B cell (primary cell): ENCODE results near the gene PLEKHN1. TPM values are rescaled to one million over a fixed set of nuclear protein-coding genes. Genes with fewer than 3 reads are reported as not detected.
A peak's percentile ranks its signal among the peaks of the same experiment; 100 is the strongest.
"Not testable (repeated sequence)": the region's sequence is repeated elsewhere in the genome, so short reads cannot be mapped to it uniquely, and the experiment has no call there.

Experiments
- ATAC-seq: fragments of 200-7000 bp; cut with Tn5 transposase; one replicate; pipeline ENCODE4 v1.10.0; 2021; ENCODE audit warnings: low read depth, mild to moderate bottlenecking, moderate number of reproducible peaks, moderate library complexity
- CTCF ChIA-PET: fragments of 350-600 bp; sonication (Branson Sonifier 250); formaldehyde crosslinking; loops from one replicate; lab custom pipeline; 2021; ENCODE audit warnings: antibody characterized with exemption, inconsistent platforms; lab: Charles Lee
- POLR2A ChIA-PET: fragments of 350-600 bp; sonication (Branson Sonifier 250); formaldehyde crosslinking; loops from one replicate; lab custom pipeline; 2021; ENCODE audit warnings: antibody characterized with exemption; lab: Charles Lee
- DNase-seq: peaks from one replicate; pipeline ENCODE4 v3.0.0; 2013
- H2AFZ ChIP-seq: 2 replicates; pipeline ENCODE4 v1.6.1; 2012; ENCODE audit warnings: mild to moderate bottlenecking, low read depth, low read length; ENCODE audit not compliant: insufficient read depth, poor library complexity, severe bottlenecking
- H3K27ac ChIP-seq, 2 donors: 1 replicate in 1 of 2; 2 replicates in 1 of 2; pipeline ENCODE4 v1.5.1; 2012 to 2013; ENCODE audit warnings: low read length in 2 of 2, mild to moderate bottlenecking in 2 of 2, moderate library complexity in 1 of 2
- H3K27me3 ChIP-seq, 4 experiments: fragments of 200-600 bp in 1 of 4; sonication (generic) in 1 of 4; replicated peaks in 1 of 4; 1 replicate in 2 of 4; 2 replicates in 2 of 4; pipeline versions ENCODE4 v1.6.1 to v1.7.0; 2013 to 2016; ENCODE audit warnings: low read length in 3 of 4, mild to moderate bottlenecking in 2 of 4, mixed read lengths in 1 of 4, moderate library complexity in 1 of 4; ENCODE audit not compliant: insufficient read depth in 4 of 4, control insufficient read depth in 3 of 4; ENCODE audit errors: control extremely low read depth in 1 of 4
- H3K36me3 ChIP-seq, 2 experiments: replicated peaks in 1 of 2; 1 replicate in 1 of 2; 2 replicates in 1 of 2; pipeline versions ENCODE4 v1.6.1 to v1.7.1; 2013; ENCODE audit warnings: low read length in 1 of 2; ENCODE audit not compliant: insufficient read depth in 2 of 2, control insufficient read depth in 1 of 2; ENCODE audit errors: control extremely low read depth in 1 of 2, extremely low read depth in 1 of 2
- H3K4me1 ChIP-seq, 2 donors: fragments of 200-600 bp in 1 of 2; sonication (generic) in 1 of 2; 1 replicate in 1 of 2; 2 replicates in 1 of 2; pipeline versions ENCODE4 v1.5.1 to v1.6.1; 2013 to 2017; ENCODE audit warnings: low read length in 2 of 2; ENCODE audit not compliant: control insufficient read depth in 2 of 2, insufficient read depth in 2 of 2
- H3K4me2 ChIP-seq: replicated peaks from 2 replicates; pipeline ENCODE3; 2012; ENCODE audit warnings: mild to moderate bottlenecking, low read depth, low read length; ENCODE audit not compliant: poor library complexity, severe bottlenecking
- H3K4me3 ChIP-seq, 5 experiments: fragments of 200-600 bp in 1 of 5; sonication (generic) in 1 of 5; 1 replicate in 3 of 5; 2 replicates in 2 of 5; pipeline versions ENCODE4 v1.5.1 to v1.7.0; 2011 to 2016; ENCODE audit warnings: low read length in 4 of 5, mild to moderate bottlenecking in 4 of 5, low read depth in 2 of 5, control low read depth in 1 of 5, moderate library complexity in 1 of 5; ENCODE audit not compliant: insufficient read depth in 1 of 5; ENCODE audit errors: control extremely low read depth in 1 of 5, extremely low read depth in 1 of 5
- H3K79me2 ChIP-seq: fragments of 200-600 bp; sonication (generic); one replicate; pipeline ENCODE4 v1.6.0; 2016; ENCODE audit warnings: low read length; ENCODE audit not compliant: control insufficient read depth, insufficient read depth
- H3K9ac ChIP-seq: fragments of 200-600 bp; sonication (generic); 2 replicates; pipeline ENCODE4 v1.6.1; 2017; ENCODE audit warnings: mild to moderate bottlenecking, low read length, moderate library complexity
- H3K9me3 ChIP-seq, 3 donors: one replicate each; pipeline versions ENCODE4 v1.6.1 to v1.7.1; 2013; ENCODE audit warnings: low read length in 2 of 3; ENCODE audit not compliant: control insufficient read depth in 2 of 3, insufficient read depth in 1 of 3; ENCODE audit errors: control extremely low read depth in 1 of 3
- H4K20me1 ChIP-seq: 2 replicates; pipeline ENCODE4 v1.6.0; 2012; ENCODE audit warnings: mild to moderate bottlenecking, low read length; ENCODE audit not compliant: insufficient read depth, control insufficient read depth, poor library complexity, severe bottlenecking
- H3K27ac Mint-ChIP-seq: one replicate; pipeline ENCODE4 v1.8.0; 2021; ENCODE audit warnings: mixed read lengths
- H3K27me3 Mint-ChIP-seq: one replicate; pipeline ENCODE4 v1.8.0; 2021; ENCODE audit warnings: mixed read lengths
- H3K4me1 Mint-ChIP-seq: one replicate; pipeline ENCODE4 v1.8.0; 2021; ENCODE audit warnings: mixed read lengths
- H3K4me3 Mint-ChIP-seq: one replicate; pipeline ENCODE4 v1.8.0; 2021; ENCODE audit warnings: mixed read lengths
- H3K9me3 Mint-ChIP-seq: one replicate; pipeline ENCODE4 v1.8.0; 2022; ENCODE audit warnings: mixed read lengths; ENCODE audit not compliant: insufficient read depth
- EZH2 ChIP-seq: IDR thresholded peaks from 2 replicates; pipeline ENCODE4 v1.6.1; 2012; ENCODE audit warnings: borderline replicate concordance, low read depth, mild to moderate bottlenecking, moderate library complexity, low read length; ENCODE audit not compliant: insufficient read depth, poor library complexity, severe bottlenecking
- WGBS: methylation state at CpG from one replicate; pipeline ENCODE4 v1.1.5; 2013; ENCODE audit warnings: missing lambda C conversion rate; ENCODE audit not compliant: insufficient coverage; 5-methylcytosine and 5-hydroxymethylcytosine counted together
- intact Hi-C: fragments of 100-400 bp; cut with micrococcal nuclease; formaldehyde crosslinking; loops from one replicate; pipeline ENCODE4 v1.10.0; 2022
- polyA plus RNA-seq: library from polyadenylated mRNA; depleted of rRNA; stranded (reverse); fragments of >200 nt; gene quantifications from 2 replicates; pipeline ENCODE4 v1.2.3, GENCODE V29; 2012
- total RNA-seq, 2 donors: library from RNA; stranded (reverse); fragments of 120-200 nt in 1 of 2; gene quantifications; 1 replicate in 1 of 2; 2 replicates in 1 of 2; pipeline versions ENCODE4 v1.2.3 to v1.2.4, GENCODE V29; 2013 to 2022
- TF ChIP-seq, protein P1 (sequence below): fragments of 200-600 bp; IDR thresholded peaks from one replicate; pipeline ENCODE4 v1.8.0; 2022; ENCODE audit warnings: antibody characterized with exemption, mild to moderate bottlenecking

The PLEKHN1 gene
- total and polyA plus RNA-seq, 2 donors (not counting 1 experiment from before 2014, with no cell fraction given): 0.36 to 1.1 TPM

DNA sequence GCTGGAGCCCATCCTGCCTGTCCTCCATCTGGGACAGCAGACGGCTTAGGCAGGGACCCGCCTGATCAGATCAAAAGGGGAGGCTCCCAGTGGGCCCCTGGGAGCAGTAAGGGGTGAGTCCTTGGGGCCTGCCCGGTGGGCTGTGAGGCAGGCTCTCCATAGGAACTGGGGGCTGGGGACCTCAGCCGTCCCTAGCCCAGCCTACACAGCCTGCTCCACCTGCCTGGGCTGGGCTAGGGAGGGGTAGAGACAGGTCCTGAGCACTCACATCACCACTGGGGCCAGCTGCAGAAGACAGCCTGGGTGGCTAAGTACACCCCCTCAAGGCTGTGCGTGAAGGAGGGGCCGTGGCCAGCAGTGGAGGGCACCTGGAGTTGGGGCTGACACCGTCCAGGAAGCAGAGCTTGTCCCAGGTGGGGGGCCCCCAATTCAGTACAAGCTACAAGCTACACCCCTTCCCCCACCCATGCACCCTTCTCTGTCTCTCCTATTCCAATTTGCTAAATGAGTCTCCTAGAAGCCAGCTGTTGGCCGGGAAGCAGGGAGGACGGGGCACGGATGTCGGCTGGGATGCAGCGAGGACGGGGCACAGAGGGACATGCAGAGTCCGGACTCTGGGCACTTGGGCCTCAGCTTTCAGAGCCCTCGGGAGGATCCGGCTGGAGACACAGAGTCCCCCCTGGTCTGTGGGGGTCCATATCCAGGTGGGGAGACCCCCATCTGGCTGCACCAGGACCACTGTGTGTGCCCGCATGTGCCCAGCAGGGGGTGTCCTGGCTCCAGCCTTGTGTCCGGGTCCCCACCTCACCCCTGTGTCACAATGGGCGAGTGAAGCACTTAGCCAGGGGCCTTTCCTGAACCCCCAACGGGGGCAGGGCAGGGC is 48.8 kb downstream of the PLEKHN1 start:
- Histone ChIP-seq H2AFZ (no peak overlapping the region), H3K27ac (no peak overlapping the region), H3K4me1 (peaks cover 19 to 29% of the 10 kb centered on the region in 2 donors), H3K79me2 (peaks cover 20% of the 10 kb centered on the region), H3K4me3 (no peak overlapping the region), H4K20me1 (no peaks in the 10 kb centered on the region), H3K9me3 (peaks cover 0 to 6% (median 0%) of the 10 kb centered on the region in 3 donors), H3K9ac (no peak overlapping the region), H3K4me2 (peak overlapping the region; percentile 96), H3K36me3 (no peaks in the 10 kb centered on the region), H3K27me3 (no peaks in the 10 kb centered on the region)
- ATAC-seq (no peak), DNase-seq (no peak)
- Mint-ChIP-seq H3K9me3 (no peaks in the 10 kb centered on the region), H3K27ac (no peak overlapping the region), H3K4me3 (peak overlapping the region; percentile 95), H3K27me3 (peaks cover 3% of the 10 kb centered on the region), H3K4me1 (peaks cover 26% of the 10 kb centered on the region)
- WGBS: 87% methylated on average over 17 of the region's 20 CpGs
- ChIA-PET CTCF (interaction anchor here (1.5 to 2.0 kb wide), 3 partner anchors 12 to 277 kb away, joined by 4 to 7 read pairs (median 5); no protein-coding TSS in a partner anchor), POLR2A (no interaction called here)
- intact Hi-C loops: loop anchor here (5.0 to 10.0 kb wide), 2 partner anchors 50 to 292 kb away; partner anchors contain the start of genes ACAP3 and PUSL1
- TF ChIP-seq, protein P1, sequence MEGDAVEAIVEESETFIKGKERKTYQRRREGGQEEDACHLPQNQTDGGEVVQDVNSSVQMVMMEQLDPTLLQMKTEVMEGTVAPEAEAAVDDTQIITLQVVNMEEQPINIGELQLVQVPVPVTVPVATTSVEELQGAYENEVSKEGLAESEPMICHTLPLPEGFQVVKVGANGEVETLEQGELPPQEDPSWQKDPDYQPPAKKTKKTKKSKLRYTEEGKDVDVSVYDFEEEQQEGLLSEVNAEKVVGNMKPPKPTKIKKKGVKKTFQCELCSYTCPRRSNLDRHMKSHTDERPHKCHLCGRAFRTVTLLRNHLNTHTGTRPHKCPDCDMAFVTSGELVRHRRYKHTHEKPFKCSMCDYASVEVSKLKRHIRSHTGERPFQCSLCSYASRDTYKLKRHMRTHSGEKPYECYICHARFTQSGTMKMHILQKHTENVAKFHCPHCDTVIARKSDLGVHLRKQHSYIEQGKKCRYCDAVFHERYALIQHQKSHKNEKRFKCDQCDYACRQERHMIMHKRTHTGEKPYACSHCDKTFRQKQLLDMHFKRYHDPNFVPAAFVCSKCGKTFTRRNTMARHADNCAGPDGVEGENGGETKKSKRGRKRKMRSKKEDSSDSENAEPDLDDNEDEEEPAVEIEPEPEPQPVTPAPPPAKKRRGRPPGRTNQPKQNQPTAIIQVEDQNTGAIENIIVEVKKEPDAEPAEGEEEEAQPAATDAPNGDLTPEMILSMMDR: peak; percentile 17
- no peak for TF ChIP-seq EZH2

DNA sequence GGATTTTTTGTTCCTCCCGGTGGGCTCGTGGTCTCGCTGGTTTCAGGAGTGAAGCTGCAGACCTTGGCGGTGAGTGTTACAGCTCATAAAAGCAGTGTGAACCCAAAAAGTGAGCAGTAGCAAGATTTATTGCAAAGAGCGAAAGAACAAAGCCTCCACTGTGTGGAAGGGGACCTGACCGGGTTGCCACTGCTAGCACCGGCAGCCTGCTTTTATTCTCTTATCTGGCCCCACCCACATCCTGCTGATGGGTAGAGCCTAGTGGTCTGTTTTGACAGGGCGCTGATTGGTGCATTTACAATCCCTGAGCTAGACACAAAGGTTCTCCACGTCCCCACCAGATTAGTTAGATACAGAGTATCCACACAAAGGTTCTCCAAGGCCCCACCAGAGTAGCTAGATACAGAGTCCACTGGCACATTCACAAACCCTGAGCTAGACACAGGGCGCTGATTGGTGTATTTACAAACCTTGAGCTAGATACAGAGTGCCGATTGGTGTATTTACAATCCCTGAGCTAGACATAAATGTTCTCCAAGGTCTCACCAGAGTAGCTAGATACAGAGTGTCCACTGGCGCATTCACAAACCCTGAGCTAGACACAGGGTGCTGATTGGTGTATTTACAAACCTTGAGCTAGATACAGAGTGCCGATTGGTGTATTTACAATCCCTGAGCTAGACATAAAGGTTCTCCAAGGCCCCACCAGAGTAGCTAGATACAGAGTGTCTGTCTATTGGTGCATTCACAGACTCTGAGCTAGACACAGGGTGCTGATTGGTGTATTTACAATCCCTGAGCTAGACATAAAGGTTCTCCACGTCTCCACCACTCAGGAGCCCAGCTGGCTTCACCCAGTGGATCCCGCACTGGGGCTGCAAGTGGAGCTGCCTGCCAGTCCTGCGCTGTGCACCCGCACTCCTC is 51.4 kb downstream of the PLEKHN1 start:
- intact Hi-C loops: loop anchor here (2.0 to 10.0 kb wide), 2 partner anchors 17 to 47 kb away; partner anchors contain the start of gene HES4
- H3K27me3 Mint-ChIP-seq, POLR2A ChIA-PET, H3K27ac ChIP-seq, H3K9me3 Mint-ChIP-seq, H3K4me3 ChIP-seq, DNase-seq, H3K9me3 ChIP-seq, ATAC-seq, H4K20me1 ChIP-seq, H3K27ac Mint-ChIP-seq, H3K4me2 ChIP-seq, H3K36me3 ChIP-seq, H2AFZ ChIP-seq, H3K9ac ChIP-seq: not testable (repeated sequence)
- H3K27me3 ChIP-seq: peaks cover 0 to 17% (median 5%) of the 10 kb centered on the region in 4 experiments
- 93% methylated on average over 8 of the region's 17 CpGs for whole genome bisulfite sequencing
- H3K4me1 ChIP-seq: peaks cover 23 to 39% of the 10 kb centered on the region in 2 donors
- CTCF ChIA-PET: interaction anchor here (2.0 to 3.2 kb wide), 3 partner anchors 15 to 46 kb away, joined by 6 to 17 read pairs (median 14); no protein-coding TSS in a partner anchor
- H3K4me3 Mint-ChIP-seq: peak overlapping the region; percentile 47
- peaks cover 26% of the 10 kb centered on the region for H3K4me1 Mint-ChIP-seq
- peaks cover 20% of the 10 kb centered on the region for H3K79me2 ChIP-seq

DNA sequence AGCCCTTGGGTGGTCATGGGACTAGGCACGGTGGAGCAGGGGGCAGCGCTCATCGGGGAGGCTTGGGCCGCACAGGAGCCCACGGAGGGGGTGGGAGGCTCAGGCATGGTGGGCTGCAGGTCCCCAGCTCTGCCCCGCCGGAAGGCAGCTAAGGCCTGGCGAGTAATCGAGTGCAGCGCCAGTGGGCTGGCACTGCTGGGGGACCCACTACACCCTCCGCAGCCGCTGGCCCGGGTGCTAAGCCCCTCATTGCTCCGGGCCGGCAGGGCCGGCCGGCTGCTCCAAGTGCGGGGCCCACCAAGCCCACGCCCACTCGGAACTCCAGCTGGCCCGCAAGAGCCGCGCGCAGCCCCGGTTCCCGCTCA is 52.0 kb downstream of the PLEKHN1 start:
- H3K4me3 ChIP-seq, H3K27ac Mint-ChIP-seq, H3K4me2 ChIP-seq, DNase-seq, H3K9me3 Mint-ChIP-seq, H3K27ac ChIP-seq, H3K27me3 Mint-ChIP-seq, H3K9ac ChIP-seq, H3K36me3 ChIP-seq, H4K20me1 ChIP-seq, POLR2A ChIA-PET, H2AFZ ChIP-seq, H3K9me3 ChIP-seq, ATAC-seq: not testable (repeated sequence)
- CTCF ChIA-PET: interaction anchor here (1.3 to 3.2 kb wide), 6 partner anchors 14 to 287 kb away, joined by 3 to 17 read pairs (median 7); no protein-coding TSS in a partner anchor
- Mint-ChIP-seq H3K4me3 (peak overlapping the region; percentile 29), H3K4me1 (peaks cover 20% of the 10 kb centered on the region)
- Histone ChIP-seq H3K27me3 (peaks cover 0 to 20% (median 6%) of the 10 kb centered on the region in 4 experiments), H3K4me1 (peaks cover 19 to 38% of the 10 kb centered on the region in 2 donors), H3K79me2 (peaks cover 20% of the 10 kb centered on the region)
- intact Hi-C loops: loop anchor here (2.0 to 10.0 kb wide), 2 partner anchors 18 to 46 kb away; partner anchors contain the start of gene HES4
- 97% methylated on average over 17 of the region's 26 CpGs for WGBS
